ENCODE data around the gene SMIM24. TPM values are rescaled to one million over a fixed set of nuclear protein-coding genes. Genes with fewer than 3 reads are reported as not detected.

SMIM24 gene
- total RNA-seq, 1 donor from 2014 or later = not detected

DNA sequence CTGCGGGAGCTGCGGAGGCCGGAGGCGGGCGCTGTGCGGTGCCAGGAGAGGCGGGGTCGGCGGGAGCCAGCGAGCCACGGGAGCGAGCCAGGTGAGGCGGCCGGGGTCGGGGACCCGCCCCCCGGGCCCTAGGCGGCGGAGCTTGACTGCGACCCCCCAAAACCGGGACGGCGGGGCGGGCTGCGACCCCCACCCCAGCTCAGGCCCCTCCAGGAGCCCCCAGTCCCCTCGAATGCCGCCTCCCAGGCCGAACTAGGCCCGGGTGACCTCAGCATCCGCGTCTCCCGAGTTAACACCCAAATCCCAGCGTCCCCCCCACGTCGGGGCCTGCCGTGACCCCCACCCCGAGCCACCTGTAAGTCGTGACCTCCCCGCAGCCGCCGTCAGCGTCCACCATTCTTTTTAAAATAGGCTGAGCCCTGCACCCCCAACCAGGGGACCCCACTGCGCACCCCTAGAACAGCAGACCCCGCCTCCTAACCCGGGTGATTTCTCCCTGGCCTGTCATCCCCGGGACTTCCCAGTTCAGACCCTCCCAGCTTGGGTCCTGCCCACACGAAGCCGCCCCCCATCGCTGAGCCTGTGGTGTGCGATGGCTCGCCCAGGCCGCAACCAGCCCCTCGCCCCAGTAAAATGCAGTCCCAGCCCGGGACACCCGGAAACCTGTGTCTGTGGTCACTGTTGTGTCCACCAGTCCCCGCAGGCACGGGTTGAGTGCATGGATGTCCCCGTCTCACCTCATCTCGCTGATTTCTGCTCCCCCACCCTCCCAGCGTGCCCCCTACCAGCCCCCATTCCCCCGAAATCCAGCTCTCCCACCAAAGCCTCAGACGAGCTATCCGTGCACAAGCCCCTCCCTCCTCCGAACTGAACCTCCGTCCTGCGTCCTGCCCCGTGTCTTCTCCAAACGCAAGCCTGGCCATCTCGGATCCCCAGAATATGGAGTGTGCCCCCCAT lies 26.3 kb upstream of the SMIM24 start:
- Mint-ChIP-seq H3K27ac (ENCODE audit: unreplicated experiment) (peak overlapping the region; percentile 67), H3K4me1 (ENCODE audit: unreplicated experiment) (peaks cover 11% of the 10 kb centered on the region), H3K9me3 (ENCODE audit: unreplicated experiment) (no peaks in the 10 kb centered on the region), H3K27me3 (ENCODE audit: unreplicated experiment) (peaks cover 14% of the 10 kb centered on the region), H3K36me3 (ENCODE audit: low read depth, unreplicated experiment) (peaks cover 15% of the 10 kb centered on the region), H3K4me3 (ENCODE audit: unreplicated experiment) (peak overlapping the region; percentile 96)
- TF ChIP-seq, protein P1, sequence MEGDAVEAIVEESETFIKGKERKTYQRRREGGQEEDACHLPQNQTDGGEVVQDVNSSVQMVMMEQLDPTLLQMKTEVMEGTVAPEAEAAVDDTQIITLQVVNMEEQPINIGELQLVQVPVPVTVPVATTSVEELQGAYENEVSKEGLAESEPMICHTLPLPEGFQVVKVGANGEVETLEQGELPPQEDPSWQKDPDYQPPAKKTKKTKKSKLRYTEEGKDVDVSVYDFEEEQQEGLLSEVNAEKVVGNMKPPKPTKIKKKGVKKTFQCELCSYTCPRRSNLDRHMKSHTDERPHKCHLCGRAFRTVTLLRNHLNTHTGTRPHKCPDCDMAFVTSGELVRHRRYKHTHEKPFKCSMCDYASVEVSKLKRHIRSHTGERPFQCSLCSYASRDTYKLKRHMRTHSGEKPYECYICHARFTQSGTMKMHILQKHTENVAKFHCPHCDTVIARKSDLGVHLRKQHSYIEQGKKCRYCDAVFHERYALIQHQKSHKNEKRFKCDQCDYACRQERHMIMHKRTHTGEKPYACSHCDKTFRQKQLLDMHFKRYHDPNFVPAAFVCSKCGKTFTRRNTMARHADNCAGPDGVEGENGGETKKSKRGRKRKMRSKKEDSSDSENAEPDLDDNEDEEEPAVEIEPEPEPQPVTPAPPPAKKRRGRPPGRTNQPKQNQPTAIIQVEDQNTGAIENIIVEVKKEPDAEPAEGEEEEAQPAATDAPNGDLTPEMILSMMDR (IDR thresholded peaks at IDR 0.05; ENCODE audit: unreplicated experiment) = no peak
- peak; percentile 23 for DNase-seq (ENCODE audit: low spot score)

DNA sequence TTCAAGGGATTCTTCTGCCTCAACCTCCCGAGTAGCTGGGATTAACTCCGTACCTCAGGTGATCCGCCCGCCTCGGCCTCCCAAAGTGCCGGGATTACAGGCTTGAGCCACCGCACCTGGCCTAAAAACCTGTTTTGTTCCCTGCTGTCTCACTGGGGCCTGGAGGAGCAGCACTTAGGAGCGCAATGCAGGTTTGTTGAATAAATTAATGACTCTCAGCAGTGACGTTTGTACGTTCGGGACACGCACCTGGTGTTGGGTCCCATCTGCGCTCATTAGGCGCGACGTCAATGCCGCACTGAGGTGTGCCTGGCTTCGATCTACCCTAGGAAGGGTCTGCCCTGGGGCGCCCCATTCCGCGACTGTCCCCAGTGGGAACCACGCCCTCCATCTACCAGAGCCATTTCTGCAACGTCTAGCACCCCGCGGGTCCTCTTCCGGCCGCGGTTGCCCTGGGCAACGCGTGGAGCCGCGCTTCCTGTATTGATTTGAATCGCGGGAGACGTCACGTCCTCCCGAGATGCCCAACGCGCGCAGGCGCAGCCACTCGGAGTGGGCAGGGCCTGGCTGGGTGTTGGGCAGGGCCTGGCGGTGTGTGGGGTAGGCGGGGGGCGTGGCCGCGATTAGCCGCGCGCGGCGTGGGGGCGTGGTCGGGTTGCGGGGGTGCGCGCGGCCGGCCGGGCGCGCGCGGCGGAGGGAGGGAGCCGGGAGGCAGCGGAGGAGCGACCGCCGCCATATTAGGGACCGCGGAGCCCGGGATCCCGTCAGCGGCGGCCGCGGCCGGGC lies 25.5 kb upstream of the SMIM24 start, which contains the start of gene FZR1:
FZR1 (plus strand) TSS at position 714 of the 786 bp plus-strand sequence. CDS start 16,679 bp downstream, outside the sequence.
- TF ChIP-seq, protein P1 (IDR thresholded peaks at IDR 0.05; ENCODE audit: unreplicated experiment) = no peak
- no peaks in the 10 kb centered on the region for H3K9me3 Mint-ChIP-seq (ENCODE audit: unreplicated experiment)
- H3K4me3 Mint-ChIP-seq (ENCODE audit: unreplicated experiment) = peak within 1 kb of the TSS; percentile 96
- peak within 1 kb of the TSS; percentile 98 for H3K27ac Mint-ChIP-seq (ENCODE audit: unreplicated experiment)
- H3K27me3 Mint-ChIP-seq (ENCODE audit: unreplicated experiment) = peaks cover 14% of the 10 kb centered on the region
- peaks cover 15% of the 10 kb centered on the region for H3K36me3 Mint-ChIP-seq (ENCODE audit: low read depth, unreplicated experiment)
- peak; percentile 99 for DNase-seq (ENCODE audit: low spot score)
- H3K4me1 Mint-ChIP-seq (ENCODE audit: unreplicated experiment) = peaks cover 13% of the 10 kb centered on the region

DNA sequence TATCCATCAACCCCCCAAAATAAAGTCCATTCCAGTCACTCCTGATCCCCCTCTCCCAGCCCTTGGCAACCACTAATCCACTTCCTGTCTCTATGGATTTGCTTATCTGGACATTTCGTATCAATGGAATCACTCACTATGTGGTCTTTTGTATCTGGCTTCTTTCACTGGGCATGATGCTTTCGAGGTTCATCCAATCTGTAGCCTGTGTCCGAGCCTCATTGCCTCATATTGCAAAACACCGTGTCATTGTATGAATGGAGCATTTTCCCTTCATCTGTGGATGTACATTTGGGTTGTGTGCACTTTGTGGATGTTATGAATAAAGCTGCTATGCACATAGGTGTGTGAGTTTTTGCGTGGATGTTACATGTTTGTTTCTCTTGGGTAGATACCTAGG lies 24.4 kb upstream of the SMIM24 start:
- H3K36me3 Mint-ChIP-seq (ENCODE audit: low read depth, unreplicated experiment) = peaks cover 8% of the 10 kb centered on the region
- no peak for DNase-seq (ENCODE audit: low spot score)
- H3K4me3 Mint-ChIP-seq (ENCODE audit: unreplicated experiment) = peak overlapping the region; percentile 66
- no peaks in the 10 kb centered on the region for H3K9me3 Mint-ChIP-seq (ENCODE audit: unreplicated experiment)
- H3K27ac Mint-ChIP-seq (ENCODE audit: unreplicated experiment) = peak overlapping the region; percentile 98
- H3K4me1 Mint-ChIP-seq (ENCODE audit: unreplicated experiment) = peaks cover 14% of the 10 kb centered on the region
- TF ChIP-seq, protein P1 (IDR thresholded peaks at IDR 0.05; ENCODE audit: unreplicated experiment) = no peak
- peaks cover 14% of the 10 kb centered on the region for H3K27me3 Mint-ChIP-seq (ENCODE audit: unreplicated experiment)

DNA sequence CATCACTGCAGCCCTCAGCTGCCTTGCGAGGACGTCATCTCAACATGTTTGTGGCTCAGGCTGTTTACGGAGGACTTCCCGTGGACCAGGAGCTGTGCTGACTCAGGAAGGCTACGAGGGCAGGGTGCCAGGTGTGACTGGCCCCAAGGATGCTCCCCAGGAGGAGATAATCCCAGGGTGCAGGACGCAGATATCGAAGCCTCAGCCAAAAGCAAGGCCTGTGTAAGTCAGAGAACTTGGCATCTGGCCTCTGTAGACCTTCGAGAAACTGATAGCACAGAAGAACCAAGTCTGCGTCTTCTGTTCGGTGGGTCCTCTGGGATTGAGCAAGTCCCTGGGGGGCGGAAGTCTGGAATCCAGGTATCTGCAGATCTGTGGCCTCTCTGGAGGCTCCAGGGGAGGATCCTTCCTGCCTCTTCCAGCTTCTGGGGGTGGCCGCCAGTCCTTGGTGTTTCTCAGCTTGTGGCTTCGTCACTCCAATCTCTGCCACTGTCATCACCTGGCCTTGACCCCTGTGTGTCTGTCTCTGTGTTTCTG lies 22.8 kb upstream of the SMIM24 start:
- no peak overlapping the region for H3K27ac Mint-ChIP-seq (ENCODE audit: unreplicated experiment)
- peaks cover under 1% of the 10 kb centered on the region for H3K36me3 Mint-ChIP-seq (ENCODE audit: low read depth, unreplicated experiment)
- no peak overlapping the region for H3K4me3 Mint-ChIP-seq (ENCODE audit: unreplicated experiment)
- TF ChIP-seq, protein P1 (IDR thresholded peaks at IDR 0.05; ENCODE audit: unreplicated experiment) = no peak
- no peak for DNase-seq (ENCODE audit: low spot score)
- H3K27me3 Mint-ChIP-seq (ENCODE audit: unreplicated experiment) = peaks cover 12% of the 10 kb centered on the region
- H3K4me1 Mint-ChIP-seq (ENCODE audit: unreplicated experiment) = peaks cover 17% of the 10 kb centered on the region
- H3K9me3 Mint-ChIP-seq (ENCODE audit: unreplicated experiment) = no peaks in the 10 kb centered on the region

Measured in endothelial cell (in vitro differentiated cells).